ENCODE results near the gene TDRD9.
A peak's percentile ranks its signal among the peaks of the same experiment; 100 is the strongest.

TDRD9 gene

GRCh38 chr14:104084251-104085002 lies 156.2 kb downstream of the TDRD9 start:
- ATAC-seq (ENCODE audit: low read depth) = no peak
- H3K27ac ChIP-seq (ENCODE audit: poor library complexity, severe bottlenecking) = no peak overlapping the region
- no peak for DNase-seq (ENCODE audit: low spot score)
- H3K4me3 ChIP-seq (ENCODE audit: severe bottlenecking) = no peak overlapping the region
- H3K9me3 ChIP-seq (ENCODE audit: severe bottlenecking) = no peaks in the 10 kb centered on the region
- no peaks in the 10 kb centered on the region for H3K4me1 ChIP-seq (ENCODE audit: insufficient read depth, poor library complexity, severe bottlenecking)
- no peaks in the 10 kb centered on the region for H3K36me3 ChIP-seq (ENCODE audit: low read depth)
- no peak for TF ChIP-seq CTCF (IDR thresholded peaks at IDR 0.05; ENCODE audit: poor library complexity, severe bottlenecking)
- H3K27me3 ChIP-seq (ENCODE audit: insufficient read depth, poor library complexity, severe bottlenecking) = peaks cover 14% of the 10 kb centered on the region

- Histone ChIP-seq H3K4me1 (ENCODE audit: insufficient read depth, poor library complexity, severe bottlenecking) (no peaks in the 10 kb centered on the region), H3K36me3 (ENCODE audit: low read depth) (no peaks in the 10 kb centered on the region), H3K27me3 (ENCODE audit: insufficient read depth, poor library complexity, severe bottlenecking) (peaks cover 14% of the 10 kb centered on the region), H3K9me3 (ENCODE audit: severe bottlenecking) (no peaks in the 10 kb centered on the region), H3K4me3 (ENCODE audit: severe bottlenecking) (no peak within 1 kb of the TSS), H3K27ac (ENCODE audit: poor library complexity, severe bottlenecking) (no peak within 1 kb of the TSS)
- ATAC-seq (ENCODE audit: low read depth) = peak; percentile 19; the same call in 1 of the 3 replicates
- peak; percentile 72 for DNase-seq (ENCODE audit: low spot score)
- no peak for TF ChIP-seq CTCF (IDR thresholded peaks at IDR 0.05; ENCODE audit: poor library complexity, severe bottlenecking)
These were observed 157.0 kb downstream of the TDRD9 start, which contains the start of gene ASPG for GRCh38 chr14:104085032-104085888. Gene ASPG, plus strand, starts transcription at chr14:104085700. Its CDS starts 71 bp downstream, at chr14:104085771.

- Histone ChIP-seq H3K27ac (ENCODE audit: poor library complexity, severe bottlenecking) (no peak overlapping the region), H3K4me1 (ENCODE audit: insufficient read depth, poor library complexity, severe bottlenecking) (no peaks in the 10 kb centered on the region), H3K36me3 (ENCODE audit: low read depth) (no peaks in the 10 kb centered on the region), H3K9me3 (ENCODE audit: severe bottlenecking) (no peaks in the 10 kb centered on the region), H3K4me3 (ENCODE audit: severe bottlenecking) (no peak overlapping the region), H3K27me3 (ENCODE audit: insufficient read depth, poor library complexity, severe bottlenecking) (peaks cover 14% of the 10 kb centered on the region)
- ATAC-seq (ENCODE audit: low read depth) (no peak), DNase-seq (ENCODE audit: low spot score) (peak; percentile 71)
- no peak for TF ChIP-seq CTCF (IDR thresholded peaks at IDR 0.05; ENCODE audit: poor library complexity, severe bottlenecking)
These were observed 157.6 kb downstream of the TDRD9 start for GRCh38 chr14:104085889-104086201.

GRCh38 chr14:104086210-104086660 lies 158.0 kb downstream of the TDRD9 start:
- TF ChIP-seq CTCF (IDR thresholded peaks at IDR 0.05; ENCODE audit: poor library complexity, severe bottlenecking) = no peak
- H3K4me1 ChIP-seq (ENCODE audit: insufficient read depth, poor library complexity, severe bottlenecking) = no peaks in the 10 kb centered on the region
- no peaks in the 10 kb centered on the region for H3K9me3 ChIP-seq (ENCODE audit: severe bottlenecking)
- H3K27me3 ChIP-seq (ENCODE audit: insufficient read depth, poor library complexity, severe bottlenecking) = peaks cover 14% of the 10 kb centered on the region
- no peak overlapping the region for H3K27ac ChIP-seq (ENCODE audit: poor library complexity, severe bottlenecking)
- H3K4me3 ChIP-seq (ENCODE audit: severe bottlenecking) = no peak overlapping the region
- no peak for ATAC-seq (ENCODE audit: low read depth)
- peak; percentile 66 for DNase-seq (ENCODE audit: low spot score)
- H3K36me3 ChIP-seq (ENCODE audit: low read depth) = no peaks in the 10 kb centered on the region

Measured in RWPE2 (cell line).